Vagina (tissue), 2 donors: ENCODE results near the gene TDRD7.

Experiments used
- POLR2A ChIP-seq, 2 donors: fragments of 450-650 bp; IDR thresholded peaks; one replicate each; pipeline ENCODE4 v1.6.1; 2017; ENCODE audit warnings: antibody characterized with exemption in 2 of 2, mild to moderate bottlenecking in 2 of 2, moderate library complexity in 2 of 2
- POLR2AphosphoS5 ChIP-seq, 2 donors: sonication (generic); formaldehyde crosslinking; IDR thresholded peaks; one replicate each; pipeline ENCODE4 v1.9.0; 2017; ENCODE audit warnings: antibody characterized with exemption in 2 of 2, mild to moderate bottlenecking in 2 of 2, low read depth in 1 of 2; ENCODE audit not compliant: insufficient read depth in 1 of 2
- TF ChIP-seq, protein P1 (sequence below), 3 experiments: fragments of 450-650 bp in 2 of 3; fragments of 200-600 bp in 1 of 3; sonication (generic) in 1 of 3; IDR thresholded peaks; one replicate each; pipeline ENCODE4 v1.5.1; 2017 to 2019; ENCODE audit warnings: antibody characterized with exemption in 3 of 3, mild to moderate bottlenecking in 2 of 3, moderate library complexity in 2 of 3

DNA sequence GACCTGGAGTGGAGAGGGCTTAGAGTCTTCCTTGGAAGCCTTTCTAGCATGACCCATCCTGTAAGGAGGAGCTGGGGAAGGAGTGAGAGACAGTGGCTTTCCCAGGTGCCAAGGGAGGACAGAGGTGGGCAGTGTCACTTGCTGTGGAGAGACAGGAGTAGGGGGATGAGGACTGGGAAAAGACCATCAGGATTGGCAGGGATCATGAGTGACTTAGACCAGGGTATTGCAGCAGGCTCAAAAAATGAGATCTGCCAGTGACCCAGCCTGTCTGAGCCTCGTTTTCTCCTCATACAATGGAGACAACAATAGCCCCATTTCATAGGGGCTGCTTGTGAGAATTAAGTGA lies 91.9 kb downstream of the TDRD7 start:
- TF ChIP-seq, protein P1, sequence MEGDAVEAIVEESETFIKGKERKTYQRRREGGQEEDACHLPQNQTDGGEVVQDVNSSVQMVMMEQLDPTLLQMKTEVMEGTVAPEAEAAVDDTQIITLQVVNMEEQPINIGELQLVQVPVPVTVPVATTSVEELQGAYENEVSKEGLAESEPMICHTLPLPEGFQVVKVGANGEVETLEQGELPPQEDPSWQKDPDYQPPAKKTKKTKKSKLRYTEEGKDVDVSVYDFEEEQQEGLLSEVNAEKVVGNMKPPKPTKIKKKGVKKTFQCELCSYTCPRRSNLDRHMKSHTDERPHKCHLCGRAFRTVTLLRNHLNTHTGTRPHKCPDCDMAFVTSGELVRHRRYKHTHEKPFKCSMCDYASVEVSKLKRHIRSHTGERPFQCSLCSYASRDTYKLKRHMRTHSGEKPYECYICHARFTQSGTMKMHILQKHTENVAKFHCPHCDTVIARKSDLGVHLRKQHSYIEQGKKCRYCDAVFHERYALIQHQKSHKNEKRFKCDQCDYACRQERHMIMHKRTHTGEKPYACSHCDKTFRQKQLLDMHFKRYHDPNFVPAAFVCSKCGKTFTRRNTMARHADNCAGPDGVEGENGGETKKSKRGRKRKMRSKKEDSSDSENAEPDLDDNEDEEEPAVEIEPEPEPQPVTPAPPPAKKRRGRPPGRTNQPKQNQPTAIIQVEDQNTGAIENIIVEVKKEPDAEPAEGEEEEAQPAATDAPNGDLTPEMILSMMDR (IDR thresholded peaks at IDR 0.05), result no peak
- TF ChIP-seq POLR2AphosphoS5 (IDR thresholded peaks at IDR 0.05; ENCODE audit: insufficient read depth in 1 of 2, low read depth in 1 of 2), result no peak
- TF ChIP-seq POLR2A (IDR thresholded peaks at IDR 0.05), result no peak
